HG03521 (cell line): Measurements from ENCODE around the gene INSYN2A.

ENCODE experiments used
- ATAC-seq: cut with Tn5 transposase; IDR thresholded peaks from one replicate; pipeline ENCODE4 v1.9.1; 2021; ENCODE audit warnings: mild to moderate bottlenecking, moderate library complexity; ENCODE audit not compliant: unreplicated experiment

INSYN2A gene

GRCh38 chr10:127154831-127155620 lies 41.4 kb downstream of the INSYN2A start:
- ATAC-seq: no peak

- ATAC-seq: no peak
These were observed 43.2 kb downstream of the INSYN2A start for GRCh38 chr10:127153181-127153580.

GRCh38 chr10:127151981-127152699 lies 44.3 kb downstream of the INSYN2A start:
- ATAC-seq: no peak

- ATAC-seq: no peak
These were observed 44.9 kb downstream of the INSYN2A start for GRCh38 chr10:127151541-127151940.

- no peak for ATAC-seq
These were observed 46.3 kb downstream of the INSYN2A start for GRCh38 chr10:127150136-127150535.

GRCh38 chr10:127149501-127150081 lies 46.8 kb downstream of the INSYN2A start:
- ATAC-seq: no peak

GRCh38 chr10:127148933-127149220 lies 47.5 kb downstream of the INSYN2A start:
- ATAC-seq: no peak

- no peak for ATAC-seq
These were observed 48.1 kb downstream of the INSYN2A start for GRCh38 chr10:127148066-127148932.

GRCh38 chr10:127146661-127147060 lies 49.7 kb downstream of the INSYN2A start:
- ATAC-seq: no peak
